Immature natural killer cell (primary cell): ENCODE measurements around the gene ETS1. TPM values are rescaled to one million over a fixed set of nuclear protein-coding genes. Genes with fewer than 3 reads are reported as not detected.

Experiments used
- DNase-seq, 3 donors: peaks; one replicate each; pipeline ENCODE4 v3.0.0; 2022; ENCODE audit warnings: mixed read lengths in 1 of 3
- H3K27ac Mint-ChIP-seq, 6 donors: one replicate each; pipeline ENCODE4 v1.8.0; 2020; ENCODE audit warnings: mixed read lengths in 6 of 6, mild to moderate bottlenecking in 5 of 6, inconsistent platforms in 4 of 6, moderate library complexity in 3 of 6
- H3K27me3 Mint-ChIP-seq, 3 donors: one replicate each; pipeline ENCODE4 v1.8.0; 2020 to 2021; ENCODE audit warnings: low read depth in 3 of 3, mild to moderate bottlenecking in 3 of 3, mixed read lengths in 3 of 3, moderate library complexity in 3 of 3, inconsistent platforms in 1 of 3
- H3K36me3 Mint-ChIP-seq, 3 donors: one replicate each; pipeline ENCODE4 v1.8.0; 2020; ENCODE audit warnings: mixed read lengths in 3 of 3, inconsistent platforms in 2 of 3, mild to moderate bottlenecking in 2 of 3
- H3K4me1 Mint-ChIP-seq, 2 donors: one replicate each; pipeline ENCODE4 v1.8.0; 2020; ENCODE audit warnings: inconsistent platforms in 2 of 2, mild to moderate bottlenecking in 2 of 2, mixed read lengths in 2 of 2, moderate library complexity in 1 of 2
- H3K4me3 Mint-ChIP-seq, 5 donors: one replicate each; pipeline ENCODE4 v1.8.0; 2020; ENCODE audit warnings: mild to moderate bottlenecking in 5 of 5, mixed read lengths in 5 of 5, inconsistent platforms in 3 of 5, moderate library complexity in 3 of 5
- H3K9me3 Mint-ChIP-seq, 6 donors: one replicate each; pipeline ENCODE4 v1.8.0; 2020; ENCODE audit warnings: mild to moderate bottlenecking in 6 of 6, mixed read lengths in 6 of 6, inconsistent platforms in 4 of 6, moderate library complexity in 3 of 6
- polyA plus RNA-seq, 3 donors: library from polyadenylated mRNA; unstranded; fragments of 300-500 nt; fragmentation: Illumina TruSeq; gene quantifications; one replicate each; pipeline ENCODE4 v1.2.3, GENCODE V29; 2021

ETS1 gene, protein sequence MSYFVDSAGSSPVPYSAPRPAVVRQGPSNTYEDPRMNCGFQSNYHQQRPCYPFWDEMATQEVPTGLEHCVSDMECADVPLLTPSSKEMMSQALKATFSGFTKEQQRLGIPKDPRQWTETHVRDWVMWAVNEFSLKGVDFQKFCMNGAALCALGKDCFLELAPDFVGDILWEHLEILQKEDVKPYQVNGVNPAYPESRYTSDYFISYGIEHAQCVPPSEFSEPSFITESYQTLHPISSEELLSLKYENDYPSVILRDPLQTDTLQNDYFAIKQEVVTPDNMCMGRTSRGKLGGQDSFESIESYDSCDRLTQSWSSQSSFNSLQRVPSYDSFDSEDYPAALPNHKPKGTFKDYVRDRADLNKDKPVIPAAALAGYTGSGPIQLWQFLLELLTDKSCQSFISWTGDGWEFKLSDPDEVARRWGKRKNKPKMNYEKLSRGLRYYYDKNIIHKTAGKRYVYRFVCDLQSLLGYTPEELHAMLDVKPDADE
- 100 to 1,000 TPM; 264 to 329 (median 284) TPM for polyA plus RNA-seq

DNA sequence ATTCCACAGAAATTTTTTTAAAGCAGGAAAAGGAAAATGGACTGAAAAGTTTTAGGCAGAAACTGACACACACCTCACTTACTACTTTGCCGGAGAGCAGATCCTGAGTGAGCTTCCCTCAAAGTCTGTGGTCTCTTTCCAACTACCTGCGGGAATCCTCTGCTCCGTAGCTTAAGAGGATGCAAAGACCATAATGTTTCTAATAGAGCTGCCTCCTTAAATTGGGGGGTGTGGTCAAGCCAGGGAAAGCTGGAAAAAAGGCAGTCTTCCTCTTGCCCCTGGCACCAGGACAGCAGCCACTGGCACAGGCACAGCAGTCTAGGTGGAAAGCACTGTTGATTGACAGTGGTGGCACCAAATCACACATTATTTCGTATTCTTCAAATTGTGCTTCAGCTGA, at the start of gene ETS1:
Gene ETS1 (minus strand): TSS at position 144 of the 400 bp plus-strand sequence. CDS start 14,428 bp downstream, outside the sequence.
- Mint-ChIP-seq H3K27me3 (peaks cover 3 to 7% (median 7%) of the 10 kb centered on the region in 3 donors), H3K4me3 (no peak within 1 kb of the TSS), H3K27ac (no peak within 1 kb of the TSS), H3K4me1 (no peaks in the 10 kb centered on the region), H3K9me3 (no peaks in the 10 kb centered on the region), H3K36me3 (no peaks in the 10 kb centered on the region)
- DNase-seq = no peak

DNA sequence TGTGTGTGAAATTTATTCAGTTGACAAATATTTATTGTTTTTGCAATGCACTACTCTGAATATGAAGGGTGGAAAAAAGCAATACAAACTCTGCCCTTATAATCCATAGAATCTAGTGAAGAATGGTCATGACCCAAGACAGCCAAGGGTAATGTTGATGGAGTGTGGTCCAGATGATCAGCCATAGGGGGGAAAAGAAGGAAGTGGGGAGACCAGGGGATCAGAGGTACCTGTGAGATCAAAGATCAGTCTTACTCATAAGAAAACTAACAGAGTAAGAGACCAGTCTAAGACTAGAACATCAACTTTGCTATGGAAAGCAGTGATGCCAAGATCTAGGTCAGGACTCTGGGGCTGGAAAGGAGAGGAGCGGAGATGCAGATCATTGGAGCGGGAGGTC, 47.0 kb upstream of the ETS1 start:
- Mint-ChIP-seq H3K4me1 (peaks cover 23 to 29% of the 10 kb centered on the region in 2 donors), H3K9me3 (peaks cover 0 to 1% (median 0%) of the 10 kb centered on the region in 6 donors), H3K36me3 (peaks cover 0 to 4% (median 0%) of the 10 kb centered on the region in 3 donors), H3K4me3 (no peak overlapping the region), H3K27me3 (peaks cover 0 to 7% (median 6%) of the 10 kb centered on the region in 3 donors), H3K27ac (no peak overlapping the region)
- DNase-seq = no peak

DNA sequence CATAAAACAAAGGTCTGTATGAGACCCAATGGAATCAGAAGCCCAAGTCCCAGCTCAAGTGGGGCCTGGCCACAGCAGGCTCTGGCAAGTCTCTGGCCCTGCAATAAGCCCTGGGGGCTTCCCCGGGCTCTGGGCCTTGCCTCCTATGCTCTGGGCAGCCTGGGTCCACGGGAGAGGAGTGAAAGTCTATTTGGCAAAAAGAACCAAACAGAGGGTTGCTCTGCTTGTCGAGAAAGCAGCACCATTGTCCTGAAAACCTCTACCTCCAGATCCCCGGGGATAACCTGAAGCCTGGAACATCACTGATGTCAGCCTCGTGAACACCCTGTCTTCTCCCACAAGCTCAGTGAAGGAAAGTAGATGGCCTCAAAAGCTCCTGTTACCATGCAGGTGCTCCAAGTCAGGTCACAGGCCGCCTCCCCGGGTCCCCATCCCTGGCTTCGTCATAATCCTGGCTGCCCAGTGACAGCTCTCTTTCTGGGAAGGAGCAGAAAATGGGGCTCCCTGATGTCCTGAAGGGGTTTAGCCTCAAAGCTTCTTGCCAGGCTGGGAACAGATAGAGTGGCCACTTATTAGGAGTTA, 46.1 kb upstream of the ETS1 start:
- Mint-ChIP-seq H3K36me3 (no peaks in the 10 kb centered on the region), H3K9me3 (no peaks in the 10 kb centered on the region), H3K27me3 (peaks cover 0 to 12% (median 11%) of the 10 kb centered on the region in 3 donors), H3K4me1 (peaks cover 33 to 38% of the 10 kb centered on the region in 2 donors), H3K27ac (peak overlapping the region in 1 of 6 donors; percentile 47), H3K4me3 (no peak overlapping the region)
- no peak for DNase-seq

DNA sequence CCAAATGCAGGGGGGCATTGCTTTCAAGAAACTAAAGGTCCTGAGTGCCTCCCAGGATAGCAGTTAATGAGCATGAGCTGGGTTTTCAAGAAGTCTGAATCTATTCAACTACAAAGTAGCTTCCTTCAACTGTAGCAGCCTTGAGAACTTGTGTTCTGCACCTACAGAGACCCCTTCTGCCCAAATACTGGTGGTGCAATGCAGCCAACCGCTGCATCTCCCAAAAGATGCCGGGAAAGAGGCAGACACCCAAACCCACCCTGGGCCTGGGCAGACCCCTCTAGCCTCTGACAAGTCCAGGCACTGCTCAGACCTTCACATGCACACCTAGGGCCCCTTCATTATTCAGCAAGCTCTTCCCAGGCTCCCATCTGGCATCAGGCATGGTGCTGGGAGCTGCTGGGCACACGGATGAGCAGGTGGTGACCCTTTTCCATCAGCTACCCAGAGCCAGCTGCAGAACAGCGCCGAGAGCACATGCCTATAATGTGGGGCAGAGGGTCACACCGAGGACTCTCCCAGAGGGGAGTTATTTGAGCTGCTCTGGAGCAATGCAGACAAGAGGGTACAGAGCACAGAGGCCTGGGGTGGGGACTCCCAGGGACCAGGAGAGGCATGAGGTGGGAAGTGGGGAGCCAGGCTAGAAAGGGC, 44.9 kb upstream of the ETS1 start:
- Mint-ChIP-seq H3K27ac (peak overlapping the region in 4 of 6 donors; percentile 43 to 93 (median 44)), H3K36me3 (no peaks in the 10 kb centered on the region), H3K4me3 (no peak overlapping the region), H3K9me3 (no peaks in the 10 kb centered on the region), H3K27me3 (peaks cover 0 to 21% (median 9%) of the 10 kb centered on the region in 3 donors), H3K4me1 (peaks cover 44 to 50% of the 10 kb centered on the region in 2 donors)
- DNase-seq = peak in 2 of 3 donors; percentile 36 to 49

DNA sequence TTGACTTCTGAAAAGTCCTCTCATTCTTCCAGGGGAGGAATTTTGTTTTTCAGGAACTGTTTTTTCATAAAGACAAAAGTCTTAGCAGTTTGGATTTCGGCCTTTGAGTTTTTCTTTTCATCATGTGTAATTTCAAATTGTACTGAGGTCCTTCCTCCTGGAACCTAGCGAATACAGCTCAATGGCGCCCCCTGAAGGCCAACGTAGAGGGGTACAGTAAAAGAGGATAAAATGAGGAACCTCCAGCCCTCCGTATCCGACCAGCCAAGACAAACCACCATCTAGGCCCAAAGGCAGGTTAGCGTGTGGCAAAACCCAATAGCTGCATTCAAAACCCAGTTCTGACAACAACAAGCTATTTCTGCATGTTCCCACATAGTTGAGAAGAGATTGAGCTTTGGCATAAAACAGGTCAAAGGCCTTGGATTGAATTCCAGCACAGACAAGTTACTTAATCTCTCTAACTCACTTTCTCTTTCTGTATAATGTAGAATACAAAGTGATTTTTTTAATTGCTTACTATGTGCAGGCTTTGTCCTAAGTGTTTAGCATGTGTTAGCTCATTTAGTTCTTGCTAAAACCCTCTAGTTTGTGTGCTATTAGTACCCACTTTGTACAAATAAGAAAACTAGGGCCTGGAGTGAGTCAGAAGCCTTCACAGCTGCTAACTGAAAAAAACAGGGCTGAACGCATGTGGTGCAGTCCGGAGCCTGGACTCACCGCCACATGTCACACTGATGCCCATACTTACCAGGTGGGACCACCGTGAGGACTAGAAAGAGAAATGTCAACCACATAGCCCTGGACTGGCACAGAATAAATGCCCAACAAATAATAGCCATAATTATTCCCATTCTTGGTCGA, 43.2 kb upstream of the ETS1 start:
- peak overlapping the region; percentile 93 to 99 (median 95) for H3K27ac Mint-ChIP-seq
- no peaks in the 10 kb centered on the region for H3K9me3 Mint-ChIP-seq
- peaks cover 60 to 67% of the 10 kb centered on the region in 2 donors for H3K4me1 Mint-ChIP-seq
- peaks cover 0 to 19% (median 12%) of the 10 kb centered on the region in 3 donors for H3K27me3 Mint-ChIP-seq
- peaks cover 0 to 3% (median 0%) of the 10 kb centered on the region in 3 donors for H3K36me3 Mint-ChIP-seq
- H3K4me3 Mint-ChIP-seq = peak overlapping the region; percentile 17 to 76 (median 42)
- peak; percentile 83 to 88 (median 85) for DNase-seq

DNA sequence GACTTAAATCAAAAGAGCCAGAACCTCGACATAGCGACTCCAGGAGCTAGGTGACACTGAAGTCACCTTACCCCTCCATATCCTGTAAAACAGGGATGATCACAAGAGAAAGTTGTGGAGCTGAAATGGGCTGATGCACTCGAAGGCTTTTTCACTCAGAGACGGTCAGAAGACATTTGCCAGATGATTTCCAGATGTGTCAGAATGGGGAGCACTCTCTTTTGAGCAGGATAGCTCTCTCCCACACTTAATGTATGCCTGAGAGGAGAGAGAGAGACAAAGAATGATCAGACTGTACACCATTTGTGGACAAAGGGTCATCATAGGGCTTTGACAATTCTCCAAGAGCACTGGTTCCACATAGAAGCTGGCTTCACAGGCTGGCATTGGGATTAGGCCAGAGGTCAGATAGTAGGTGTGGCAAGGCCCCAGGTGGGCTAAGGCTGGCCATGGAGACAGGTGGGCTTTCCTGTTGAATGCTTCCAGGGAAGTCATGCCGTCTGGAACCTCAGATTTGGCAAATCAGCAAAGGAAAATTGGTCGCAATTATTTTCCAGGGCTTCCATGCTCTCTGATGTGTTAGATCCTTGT, 42.3 kb upstream of the ETS1 start:
- Mint-ChIP-seq H3K4me1 (peaks cover 70 to 77% of the 10 kb centered on the region in 2 donors), H3K9me3 (no peaks in the 10 kb centered on the region), H3K27me3 (peaks cover 3 to 23% (median 12%) of the 10 kb centered on the region in 3 donors), H3K4me3 (peak overlapping the region; percentile 49 to 78 (median 73)), H3K36me3 (peaks cover 0 to 3% (median 0%) of the 10 kb centered on the region in 3 donors), H3K27ac (peak overlapping the region; percentile 93 to 99 (median 95))
- DNase-seq = no peak

DNA sequence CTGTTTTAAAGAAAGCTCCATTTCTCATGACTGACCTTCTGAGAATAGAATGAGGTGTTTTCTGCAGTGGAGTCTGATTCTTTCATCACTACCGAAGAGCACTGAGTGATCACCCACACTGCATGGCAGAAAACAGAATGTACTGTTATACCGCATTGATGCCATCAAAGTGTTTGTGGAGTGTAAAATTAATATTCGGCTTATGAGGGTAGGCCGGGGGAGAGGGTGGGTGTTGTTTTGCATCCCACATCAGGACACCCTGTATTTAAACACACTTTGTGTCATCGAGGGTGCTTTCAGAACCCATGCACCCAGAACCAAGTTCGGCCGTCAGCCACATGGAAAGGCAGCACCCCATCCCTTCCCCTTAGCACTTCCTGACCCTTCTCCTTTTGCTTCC, 41.3 kb upstream of the ETS1 start:
- DNase-seq = peak; percentile 67 to 84 (median 72)
- Mint-ChIP-seq H3K4me1 (peaks cover 80 to 86% of the 10 kb centered on the region in 2 donors), H3K4me3 (peak overlapping the region; percentile 49 to 78 (median 73)), H3K27ac (peak overlapping the region; percentile 93 to 99 (median 95)), H3K36me3 (peaks cover 0 to 3% (median 0%) of the 10 kb centered on the region in 3 donors), H3K27me3 (peaks cover 4 to 28% (median 10%) of the 10 kb centered on the region in 3 donors), H3K9me3 (no peaks in the 10 kb centered on the region)

DNA sequence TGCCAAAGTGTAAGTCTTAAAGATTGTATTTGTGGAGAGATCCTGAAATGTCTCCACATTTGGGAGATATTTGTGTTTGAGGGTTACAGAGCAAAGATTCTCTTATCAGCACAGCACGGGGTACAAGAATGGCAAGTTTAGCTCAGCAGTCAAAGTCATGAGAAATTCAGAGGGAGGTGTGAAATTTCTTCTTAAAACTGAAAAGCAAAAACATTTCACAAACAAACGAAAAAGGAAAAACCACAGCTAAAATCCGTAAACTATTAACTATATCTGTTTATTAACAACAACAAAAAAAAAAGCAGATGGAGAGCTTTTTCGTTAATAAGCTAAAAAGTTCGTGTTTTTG, 40.9 kb upstream of the ETS1 start:
- H3K27ac Mint-ChIP-seq = peak overlapping the region; percentile 93 to 99 (median 95)
- H3K4me3 Mint-ChIP-seq = peak overlapping the region; percentile 55 to 78 (median 73)
- peaks cover 0 to 3% (median 0%) of the 10 kb centered on the region in 3 donors for H3K36me3 Mint-ChIP-seq
- H3K4me1 Mint-ChIP-seq = peaks cover 83 to 90% of the 10 kb centered on the region in 2 donors
- peaks cover 4 to 28% (median 10%) of the 10 kb centered on the region in 3 donors for H3K27me3 Mint-ChIP-seq
- DNase-seq = peak; percentile 46 to 66 (median 54)
- H3K9me3 Mint-ChIP-seq = no peaks in the 10 kb centered on the region

DNA sequence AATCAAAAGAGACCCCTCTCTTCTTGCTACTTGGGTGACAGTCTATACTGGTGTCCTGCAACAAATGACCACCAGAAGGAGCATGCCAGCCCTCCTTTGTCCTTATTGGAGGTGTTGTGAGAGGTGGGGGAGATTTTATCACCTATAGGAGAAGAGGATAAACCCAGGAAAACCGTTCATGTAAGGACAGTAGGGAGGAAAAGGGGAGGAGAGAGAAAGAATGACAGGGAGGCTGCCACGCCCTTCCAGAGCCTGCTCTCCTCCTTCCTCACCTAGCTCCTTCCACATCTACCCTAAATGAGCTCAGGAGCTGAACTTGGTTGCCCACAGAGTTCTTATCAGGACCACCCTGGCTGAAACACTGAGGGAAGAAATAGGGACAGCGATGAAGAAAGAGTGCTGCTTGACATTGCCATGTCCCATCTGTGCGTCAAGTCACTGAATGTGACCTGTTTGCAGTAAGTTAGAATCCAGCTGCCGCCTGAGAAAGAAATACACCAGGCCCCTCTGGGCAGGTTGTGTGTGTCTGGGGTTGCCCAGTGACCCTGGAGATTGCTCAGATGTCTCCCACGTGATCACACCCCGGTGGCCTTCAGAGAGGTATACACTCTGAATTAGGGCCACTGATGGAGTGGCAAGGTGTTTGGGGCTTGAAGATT, 40.4 kb upstream of the ETS1 start:
- Mint-ChIP-seq H3K36me3 (peaks cover 0 to 3% (median 0%) of the 10 kb centered on the region in 3 donors), H3K27ac (peak overlapping the region; percentile 93 to 99 (median 95)), H3K9me3 (no peaks in the 10 kb centered on the region), H3K4me1 (peaks cover 88 to 95% of the 10 kb centered on the region in 2 donors), H3K4me3 (peak overlapping the region; percentile 62 to 78 (median 73)), H3K27me3 (peaks cover 4 to 28% (median 10%) of the 10 kb centered on the region in 3 donors)
- DNase-seq = peak; percentile 42 to 60 (median 48)

DNA sequence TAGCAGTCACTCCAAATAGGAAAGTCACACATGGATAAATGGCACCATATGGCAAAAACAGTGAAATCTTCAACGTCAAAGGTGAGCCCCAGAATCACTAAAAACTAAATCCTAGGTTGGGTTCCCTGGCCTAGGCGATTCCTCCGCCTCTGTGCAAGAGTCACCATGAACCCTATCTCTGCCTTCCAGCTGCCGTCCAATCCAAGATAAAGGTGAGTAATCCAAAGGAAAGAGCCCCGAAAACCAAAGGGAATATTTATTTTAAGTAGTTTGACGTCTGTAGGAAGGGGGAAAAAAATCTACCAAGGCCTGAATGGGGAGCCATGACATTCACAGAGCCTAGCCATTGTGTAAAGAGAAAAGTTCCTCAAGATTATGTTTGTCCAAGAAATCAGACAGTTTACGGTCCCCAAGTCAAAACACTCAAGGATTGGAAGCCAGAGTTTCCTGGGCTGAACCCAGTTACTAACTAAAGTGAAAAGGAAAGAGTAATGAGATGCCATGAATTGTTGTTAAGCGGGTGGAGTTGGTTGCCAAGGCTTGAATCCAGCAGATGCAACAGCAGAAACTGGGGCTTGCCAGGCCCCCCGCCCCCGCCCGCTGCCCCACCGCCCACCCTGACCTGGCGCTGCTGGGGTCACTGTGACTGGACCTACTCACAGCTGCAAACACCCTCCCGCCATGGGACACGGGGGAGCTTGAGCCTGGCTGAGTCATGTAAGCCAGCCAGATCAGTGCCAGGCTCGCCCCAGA, 39.7 kb upstream of the ETS1 start:
- Mint-ChIP-seq H3K9me3 (no peaks in the 10 kb centered on the region), H3K27me3 (peaks cover 4 to 28% (median 10%) of the 10 kb centered on the region in 3 donors), H3K4me3 (peak overlapping the region; percentile 47 to 85 (median 78)), H3K36me3 (peaks cover 0 to 3% (median 0%) of the 10 kb centered on the region in 3 donors), H3K4me1 (peaks cover 92 to 99% of the 10 kb centered on the region in 2 donors), H3K27ac (peak overlapping the region; percentile 93 to 99 (median 95))
- no peak for DNase-seq

DNA sequence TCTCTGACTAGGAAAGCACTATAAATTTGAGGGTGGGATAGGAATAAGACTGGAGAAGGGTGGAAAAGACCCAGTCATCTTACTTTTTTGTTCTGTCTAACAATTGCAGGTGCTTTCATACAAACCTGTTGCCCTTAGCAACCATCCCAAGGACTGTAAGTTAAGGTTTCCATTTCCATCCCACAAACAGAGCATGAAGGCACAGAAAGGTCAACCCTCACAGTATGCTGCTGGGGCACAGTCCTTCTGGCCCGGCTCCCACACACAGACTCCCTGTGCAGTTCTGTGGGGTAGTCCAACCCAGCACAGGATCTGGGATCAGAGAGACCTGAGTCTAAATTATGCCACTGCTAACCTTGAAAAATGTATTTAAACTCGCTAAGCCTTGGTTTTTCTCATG, 38.4 kb upstream of the ETS1 start:
- no peak for DNase-seq
- H3K9me3 Mint-ChIP-seq = no peaks in the 10 kb centered on the region
- H3K4me3 Mint-ChIP-seq = peak overlapping the region; percentile 58 to 85 (median 73)
- peaks cover 0 to 3% (median 0%) of the 10 kb centered on the region in 3 donors for H3K36me3 Mint-ChIP-seq
- peaks cover 86% of the 10 kb centered on the region in 2 donors for H3K4me1 Mint-ChIP-seq
- H3K27me3 Mint-ChIP-seq = peaks cover 4 to 28% (median 10%) of the 10 kb centered on the region in 3 donors
- peak overlapping the region; percentile 93 to 97 (median 94) for H3K27ac Mint-ChIP-seq
